K562 (cell line): ENCODE data around the gene USP49. TPM values are rescaled to one million over a fixed set of nuclear protein-coding genes. Genes with fewer than 3 reads are reported as not detected.
A peak's percentile ranks its signal among the peaks of the same experiment; 100 is the strongest.

Source experiments
- ARHGAP35 ChIP-seq: fragments of 450-650 bp; IDR thresholded peaks from 2 replicates; pipeline ENCODE4 v1.6.1; 2018; ENCODE audit not compliant: partially characterized antibody
- ETV6 ChIP-seq, 3 experiments: fragments of 150-350 bp in 1 of 3; sonication (generic) in 1 of 3; formaldehyde crosslinking in 1 of 3; IDR thresholded peaks; 2 replicates each; pipeline versions ENCODE4 v1.6.1 to v1.8.0; 2014 to 2022; ENCODE audit warnings: borderline replicate concordance in 2 of 3, low read depth in 2 of 3, antibody characterized with exemption in 1 of 3, low read length in 1 of 3, mild to moderate bottlenecking in 1 of 3, missing genetic modification reagents in 1 of 3
- FOSL1 ChIP-seq: fragments of 200-800 bp; sonication (Bioruptor generic); conservative IDR thresholded peaks from 2 replicates; pipeline ENCODE4 v1.6.1; 2016; ENCODE audit warnings: missing genetic modification characterization, missing compliant biosample characterization
- IFI16 ChIP-seq: fragments of 250-450 bp; sonication (Bioruptor Pico); IDR thresholded peaks from 2 replicates; pipeline ENCODE4 v2.1.2; 2022; ENCODE audit warnings: mild to moderate bottlenecking, inconsistent platforms
- MAFK ChIP-seq: IDR thresholded peaks from 2 replicates; pipeline ENCODE4 v1.6.1; 2011; ENCODE audit warnings: low read length, improper control_type of control experiment
- ZNF507 ChIP-seq: conservative IDR thresholded peaks from 2 replicates; pipeline ENCODE4 v1.6.1; 2017; ENCODE audit warnings: missing genetic modification characterization, missing compliant biosample characterization
- ZNF830 ChIP-seq: fragments of 250-450 bp; sonication (Bioruptor Pico); IDR thresholded peaks from 2 replicates; pipeline ENCODE4 v1.5.0; 2021; ENCODE audit warnings: mild to moderate bottlenecking
- ZSCAN32 ChIP-seq: fragments of 450-650 bp; formaldehyde crosslinking; IDR thresholded peaks from 2 replicates; pipeline ENCODE4 v1.4.0; 2020; ENCODE audit warnings: mild to moderate bottlenecking, moderate library complexity
- polyA plus RNA-seq, 8 experiments: library from polyadenylated mRNA; depleted of rRNA in 4 of 8; stranded (reverse) in 5 of 8; unstranded in 3 of 8; fragments of >200 nt; fragmentation: Nextera tagmentation in 2 of 8; fragmentation: Illumina TruSeq in 1 of 8; extraction: Ambion mirVana in 2 of 8; extraction: Trizol in 1 of 8; gene quantifications; 2 replicates each; pipeline versions ENCODE4 v1.2.1 to v1.2.3, GENCODE V29; 2011 to 2014; ENCODE audit warnings: inconsistent platforms in 1 of 8, missing spikeins in 1 of 8
- total RNA-seq, 7 experiments: library from RNA; depleted of rRNA in 6 of 7; stranded (reverse); fragments of >200 nt in 6 of 7; fragmentation: Illumina TruSeq in 2 of 7; extraction: Trizol in 2 of 7; gene quantifications; 2 replicates each; pipeline versions ENCODE4 v1.2.1 to v1.2.3, GENCODE V29; 2011 to 2021; ENCODE audit warnings: low replicate concordance in 1 of 7
- TF ChIP-seq, protein P1 (sequence below): fragments of 250-450 bp; sonication (Bioruptor Pico); IDR thresholded peaks from 2 replicates; pipeline ENCODE4 v1.8.0; 2022; ENCODE audit warnings: moderate library complexity, mild to moderate bottlenecking, inconsistent platforms
- TF ChIP-seq, protein P2 (sequence below): fragments of 150-350 bp; conservative IDR thresholded peaks from 2 replicates; pipeline ENCODE4 v1.6.1; 2014; ENCODE audit warnings: low read length
- TF ChIP-seq, protein P3 (sequence below): fragments of 200-800 bp; sonication (Bioruptor generic); IDR thresholded peaks from 2 replicates; pipeline ENCODE4 v1.6.1; 2017; ENCODE audit warnings: missing genetic modification characterization, missing compliant biosample characterization
- TF ChIP-seq, protein P4 (sequence below), 3 experiments: IDR thresholded peaks in 2 of 3; conservative IDR thresholded peaks in 1 of 3; 2 replicates each; pipeline ENCODE4 v1.5.1; 2011 to 2012; ENCODE audit warnings: low read length in 3 of 3, mild to moderate bottlenecking in 3 of 3, control low read depth in 2 of 3, improper control_type of control experiment in 1 of 3, inconsistent platforms in 1 of 3, low read depth in 1 of 3, mixed read lengths in 1 of 3, moderate library complexity in 1 of 3; ENCODE audit not compliant: insufficient read depth in 2 of 3
- TF ChIP-seq, protein P5 (sequence below): IDR thresholded peaks from 2 replicates; pipeline ENCODE4 v1.6.1; 2016; ENCODE audit warnings: missing genetic modification characterization, missing compliant biosample characterization

Gene USP49
- total and polyA plus RNA-seq, 9 of the 15 experiments (the other 6 are each of a cell fraction or from before 2014, with no cell fraction given): 1.0 to 9.9 (median 6.5) TPM

DNA sequence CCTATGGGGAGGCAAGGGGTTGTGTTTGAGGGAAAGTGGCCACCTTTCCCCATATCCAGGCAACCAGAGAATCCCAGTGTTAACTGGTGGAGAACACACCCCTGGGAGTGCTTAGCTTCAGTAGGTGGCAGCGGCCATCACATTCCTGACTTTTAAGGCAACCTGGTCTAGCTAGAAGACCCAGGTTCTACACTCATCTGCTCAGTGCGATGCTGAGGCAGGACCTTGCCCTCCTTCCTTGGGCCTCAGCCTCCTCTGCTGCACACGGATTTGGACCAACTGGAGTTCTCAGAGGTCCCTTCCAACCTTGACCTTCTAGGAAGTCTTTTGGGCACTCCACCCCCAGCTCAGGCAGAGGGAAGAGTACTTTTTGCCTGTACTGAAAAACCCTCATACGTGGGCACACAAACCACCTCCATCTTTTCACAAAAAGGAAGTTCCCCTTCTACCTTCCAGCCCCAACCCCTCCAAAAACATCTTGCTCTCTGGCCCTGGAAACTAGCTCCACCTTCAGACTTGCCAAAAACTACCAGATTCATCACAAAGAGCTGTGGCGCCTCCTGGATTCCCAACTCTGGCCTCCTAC lies 43.5 kb upstream of the USP49 start (continued):
- TF ChIP-seq, protein P1, sequence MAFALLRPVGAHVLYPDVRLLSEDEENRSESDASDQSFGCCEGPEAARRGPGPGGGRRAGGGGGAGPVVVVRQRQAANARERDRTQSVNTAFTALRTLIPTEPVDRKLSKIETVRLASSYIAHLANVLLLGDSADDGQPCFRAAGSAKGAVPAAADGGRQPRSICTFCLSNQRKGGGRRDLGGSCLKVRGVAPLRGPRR: no peak
- TF ChIP-seq, protein P2, sequence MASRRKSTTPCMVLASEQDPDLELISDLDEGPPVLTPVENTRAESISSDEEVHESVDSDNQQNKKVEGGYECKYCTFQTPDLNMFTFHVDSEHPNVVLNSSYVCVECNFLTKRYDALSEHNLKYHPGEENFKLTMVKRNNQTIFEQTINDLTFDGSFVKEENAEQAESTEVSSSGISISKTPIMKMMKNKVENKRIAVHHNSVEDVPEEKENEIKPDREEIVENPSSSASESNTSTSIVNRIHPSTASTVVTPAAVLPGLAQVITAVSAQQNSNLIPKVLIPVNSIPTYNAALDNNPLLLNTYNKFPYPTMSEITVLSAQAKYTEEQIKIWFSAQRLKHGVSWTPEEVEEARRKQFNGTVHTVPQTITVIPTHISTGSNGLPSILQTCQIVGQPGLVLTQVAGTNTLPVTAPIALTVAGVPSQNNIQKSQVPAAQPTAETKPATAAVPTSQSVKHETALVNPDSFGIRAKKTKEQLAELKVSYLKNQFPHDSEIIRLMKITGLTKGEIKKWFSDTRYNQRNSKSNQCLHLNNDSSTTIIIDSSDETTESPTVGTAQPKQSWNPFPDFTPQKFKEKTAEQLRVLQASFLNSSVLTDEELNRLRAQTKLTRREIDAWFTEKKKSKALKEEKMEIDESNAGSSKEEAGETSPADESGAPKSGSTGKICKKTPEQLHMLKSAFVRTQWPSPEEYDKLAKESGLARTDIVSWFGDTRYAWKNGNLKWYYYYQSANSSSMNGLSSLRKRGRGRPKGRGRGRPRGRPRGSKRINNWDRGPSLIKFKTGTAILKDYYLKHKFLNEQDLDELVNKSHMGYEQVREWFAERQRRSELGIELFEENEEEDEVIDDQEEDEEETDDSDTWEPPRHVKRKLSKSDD: no peak
- TF ChIP-seq, protein P3, sequence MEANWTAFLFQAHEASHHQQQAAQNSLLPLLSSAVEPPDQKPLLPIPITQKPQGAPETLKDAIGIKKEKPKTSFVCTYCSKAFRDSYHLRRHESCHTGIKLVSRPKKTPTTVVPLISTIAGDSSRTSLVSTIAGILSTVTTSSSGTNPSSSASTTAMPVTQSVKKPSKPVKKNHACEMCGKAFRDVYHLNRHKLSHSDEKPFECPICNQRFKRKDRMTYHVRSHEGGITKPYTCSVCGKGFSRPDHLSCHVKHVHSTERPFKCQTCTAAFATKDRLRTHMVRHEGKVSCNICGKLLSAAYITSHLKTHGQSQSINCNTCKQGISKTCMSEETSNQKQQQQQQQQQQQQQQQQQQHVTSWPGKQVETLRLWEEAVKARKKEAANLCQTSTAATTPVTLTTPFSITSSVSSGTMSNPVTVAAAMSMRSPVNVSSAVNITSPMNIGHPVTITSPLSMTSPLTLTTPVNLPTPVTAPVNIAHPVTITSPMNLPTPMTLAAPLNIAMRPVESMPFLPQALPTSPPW: no peak
- TF ChIP-seq ETV6 (IDR thresholded peaks at IDR 0.05; ENCODE audit: borderline replicate concordance in 1 of 2, low read depth in 2 of 2, low read length in 1 of 2) (0 out of 4 replicates have a peak, but pooled peaks of 1 of the 2 experiments have one; percentile 12), ETV6 (CRISPR knock-in tag; IDR thresholded peaks at IDR 0.05; ENCODE audit: borderline replicate concordance) (no peak), FOSL1 (0 out of 2 replicates have a peak, but pooled peaks have one; percentile 5), ARHGAP35 (no peak), ZSCAN32 (peak; percentile 15; the same call in 1 of the 2 replicates), IFI16 (CRISPR knock-in tag) (0 out of 2 replicates have a peak, but pooled peaks have one; percentile 48), ZNF507 (tag) (no peak), ZNF830 (CRISPR knock-in tag) (peak; percentile 41; the same call in 1 of the 2 replicates), MAFK (no peak)
- TF ChIP-seq, protein P4, sequence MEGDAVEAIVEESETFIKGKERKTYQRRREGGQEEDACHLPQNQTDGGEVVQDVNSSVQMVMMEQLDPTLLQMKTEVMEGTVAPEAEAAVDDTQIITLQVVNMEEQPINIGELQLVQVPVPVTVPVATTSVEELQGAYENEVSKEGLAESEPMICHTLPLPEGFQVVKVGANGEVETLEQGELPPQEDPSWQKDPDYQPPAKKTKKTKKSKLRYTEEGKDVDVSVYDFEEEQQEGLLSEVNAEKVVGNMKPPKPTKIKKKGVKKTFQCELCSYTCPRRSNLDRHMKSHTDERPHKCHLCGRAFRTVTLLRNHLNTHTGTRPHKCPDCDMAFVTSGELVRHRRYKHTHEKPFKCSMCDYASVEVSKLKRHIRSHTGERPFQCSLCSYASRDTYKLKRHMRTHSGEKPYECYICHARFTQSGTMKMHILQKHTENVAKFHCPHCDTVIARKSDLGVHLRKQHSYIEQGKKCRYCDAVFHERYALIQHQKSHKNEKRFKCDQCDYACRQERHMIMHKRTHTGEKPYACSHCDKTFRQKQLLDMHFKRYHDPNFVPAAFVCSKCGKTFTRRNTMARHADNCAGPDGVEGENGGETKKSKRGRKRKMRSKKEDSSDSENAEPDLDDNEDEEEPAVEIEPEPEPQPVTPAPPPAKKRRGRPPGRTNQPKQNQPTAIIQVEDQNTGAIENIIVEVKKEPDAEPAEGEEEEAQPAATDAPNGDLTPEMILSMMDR (IDR thresholded peaks at IDR 0.05 in 2 of 3, conservative IDR thresholded peaks at IDR 0.05 in 1 of 3; ENCODE audit: insufficient read depth in 2 of 3, low read depth in 1 of 3, low read length in 3 of 3): peak in 1 of 3 experiments; percentile 9; a peak in 1 of 6 replicates
- TF ChIP-seq, protein P5, sequence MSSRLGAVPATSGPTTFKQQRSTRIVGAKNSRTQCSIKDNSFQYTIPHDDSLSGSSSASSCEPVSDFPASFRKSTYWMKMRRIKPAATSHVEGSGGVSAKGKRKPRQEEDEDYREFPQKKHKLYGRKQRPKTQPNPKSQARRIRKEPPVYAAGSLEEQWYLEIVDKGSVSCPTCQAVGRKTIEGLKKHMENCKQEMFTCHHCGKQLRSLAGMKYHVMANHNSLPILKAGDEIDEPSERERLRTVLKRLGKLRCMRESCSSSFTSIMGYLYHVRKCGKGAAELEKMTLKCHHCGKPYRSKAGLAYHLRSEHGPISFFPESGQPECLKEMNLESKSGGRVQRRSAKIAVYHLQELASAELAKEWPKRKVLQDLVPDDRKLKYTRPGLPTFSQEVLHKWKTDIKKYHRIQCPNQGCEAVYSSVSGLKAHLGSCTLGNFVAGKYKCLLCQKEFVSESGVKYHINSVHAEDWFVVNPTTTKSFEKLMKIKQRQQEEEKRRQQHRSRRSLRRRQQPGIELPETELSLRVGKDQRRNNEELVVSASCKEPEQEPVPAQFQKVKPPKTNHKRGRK (tag): no peak
